D341Med (cell line): Measurements from ENCODE around the gene GLTP.
A peak's percentile ranks its signal among the peaks of the same experiment; 100 is the strongest.
"Not testable (repeated sequence)": the region's sequence is repeated elsewhere in the genome, so short reads cannot be mapped to it uniquely, and the experiment has no call there.

Source experiments
- DNase-seq: peaks from one replicate; pipeline ENCODE4 v3.0.0; 2012; ENCODE audit warnings: low spot score

Gene GLTP, protein sequence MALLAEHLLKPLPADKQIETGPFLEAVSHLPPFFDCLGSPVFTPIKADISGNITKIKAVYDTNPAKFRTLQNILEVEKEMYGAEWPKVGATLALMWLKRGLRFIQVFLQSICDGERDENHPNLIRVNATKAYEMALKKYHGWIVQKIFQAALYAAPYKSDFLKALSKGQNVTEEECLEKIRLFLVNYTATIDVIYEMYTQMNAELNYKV

DNA sequence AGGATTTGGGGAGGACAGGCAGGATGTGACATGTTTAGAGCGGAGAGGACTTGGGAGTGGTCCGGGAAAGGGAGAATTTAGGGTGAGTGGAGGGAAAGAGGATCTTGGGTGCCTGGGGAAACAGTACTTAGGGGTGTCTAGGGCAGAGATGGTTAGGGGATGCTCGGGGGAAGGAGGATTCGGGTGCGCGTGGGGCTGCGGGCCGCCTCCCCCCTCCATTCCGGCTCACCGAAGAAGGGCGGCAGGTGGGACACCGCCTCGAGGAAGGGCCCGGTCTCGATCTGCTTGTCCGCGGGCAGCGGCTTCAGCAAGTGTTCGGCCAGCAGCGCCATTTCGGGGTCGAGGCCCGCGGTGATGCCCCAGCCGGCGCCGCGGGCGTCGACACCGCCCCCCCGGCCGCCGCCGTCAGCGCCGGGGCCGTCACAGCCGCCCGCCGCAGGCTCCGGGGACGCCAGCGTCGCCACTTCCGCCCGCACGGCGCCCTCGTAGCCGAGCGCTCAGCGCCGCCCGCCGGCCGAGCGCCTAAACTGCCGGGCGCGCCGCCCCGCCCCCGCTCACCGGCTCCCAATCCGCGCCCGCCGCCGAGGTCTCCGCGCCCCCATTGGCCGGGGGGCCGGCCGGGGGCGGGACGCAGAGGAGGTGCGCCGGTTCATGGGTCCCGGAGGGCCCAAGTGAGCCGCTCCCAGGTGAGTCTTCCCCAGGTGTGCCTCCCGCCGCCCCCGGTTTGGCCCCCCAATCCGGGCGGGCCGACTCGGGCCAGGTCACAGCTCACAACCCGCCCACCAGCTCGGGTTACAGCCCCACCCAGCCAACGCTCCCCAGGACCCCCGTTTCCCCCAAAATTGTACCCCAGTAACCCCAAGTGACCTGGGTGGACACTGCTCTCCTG lies at the start of gene GLTP:
Gene GLTP (minus strand): TSS at position 499 of the 889 bp plus-strand sequence. CDS start 167 bp downstream, at position 332.
- peak; percentile 99 for DNase-seq

DNA sequence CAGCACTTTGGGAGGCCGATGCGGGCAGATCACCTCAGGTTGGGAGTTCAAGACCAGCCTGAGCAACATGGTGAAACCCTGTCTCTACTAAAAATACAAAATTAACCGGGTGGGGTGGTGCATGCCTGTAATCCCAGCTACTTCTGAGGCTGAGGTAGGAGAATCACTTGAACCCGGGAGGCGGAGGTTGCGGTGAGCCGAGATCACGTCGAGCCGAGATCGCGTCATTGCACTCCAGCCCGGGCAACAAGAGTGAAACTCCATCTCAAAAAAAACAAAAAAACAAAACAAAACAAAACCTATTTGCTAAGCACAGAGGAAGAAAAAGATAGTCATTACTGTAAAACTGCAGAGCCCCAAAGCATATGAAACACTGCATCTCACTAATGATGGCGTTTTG lies 49.0 kb upstream of the GLTP start:
- DNase-seq = not testable (repeated sequence)

DNA sequence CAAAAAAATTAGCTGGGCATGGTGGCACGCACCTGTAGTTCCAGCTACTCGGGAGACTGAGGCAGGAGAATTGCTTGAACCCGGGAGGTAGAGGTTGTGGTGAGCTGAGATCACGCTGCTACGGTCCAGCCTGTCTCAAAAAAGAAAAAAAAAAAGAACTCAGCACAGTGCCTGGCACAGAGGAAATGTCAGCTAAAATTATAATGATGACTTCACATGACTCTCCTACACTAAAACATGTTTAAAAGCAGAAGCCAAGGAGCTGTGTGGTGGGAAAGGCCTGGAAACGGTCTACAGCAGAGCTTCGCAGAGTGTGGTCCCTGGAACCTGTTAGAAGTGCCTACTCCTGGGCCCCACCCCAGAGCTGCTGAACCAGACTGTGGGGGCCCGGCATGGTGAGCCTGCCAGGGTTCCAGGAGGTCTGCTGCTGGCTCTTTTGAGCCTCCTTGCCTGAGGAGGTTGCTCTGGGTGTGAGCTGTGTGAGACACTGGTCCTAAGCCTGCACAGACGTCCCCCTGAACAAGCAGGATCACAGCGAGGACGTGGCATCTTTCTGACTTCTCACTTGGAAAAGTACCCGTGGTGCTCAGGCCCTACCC lies 47.8 kb upstream of the GLTP start:
- no peak for DNase-seq

DNA sequence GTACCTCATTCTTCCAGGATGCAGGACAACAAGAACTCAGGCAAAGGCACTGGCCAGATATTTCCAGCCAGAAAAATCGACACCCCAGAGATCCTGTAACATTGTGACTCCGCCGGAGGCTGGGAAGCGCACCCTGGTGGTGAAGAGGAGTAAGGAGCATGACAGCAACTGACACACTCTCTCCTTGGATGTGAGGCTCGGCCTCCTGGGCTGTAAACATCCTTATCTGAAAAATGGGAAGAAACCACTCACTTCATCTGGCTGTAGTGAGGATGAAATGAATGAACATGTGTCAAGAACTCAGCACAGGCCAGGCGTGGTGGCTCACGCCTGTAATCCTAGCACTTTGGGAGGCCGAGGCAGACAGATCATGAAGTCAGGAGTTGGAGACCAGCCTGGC lies 47.3 kb upstream of the GLTP start:
- DNase-seq = peak; percentile 80

DNA sequence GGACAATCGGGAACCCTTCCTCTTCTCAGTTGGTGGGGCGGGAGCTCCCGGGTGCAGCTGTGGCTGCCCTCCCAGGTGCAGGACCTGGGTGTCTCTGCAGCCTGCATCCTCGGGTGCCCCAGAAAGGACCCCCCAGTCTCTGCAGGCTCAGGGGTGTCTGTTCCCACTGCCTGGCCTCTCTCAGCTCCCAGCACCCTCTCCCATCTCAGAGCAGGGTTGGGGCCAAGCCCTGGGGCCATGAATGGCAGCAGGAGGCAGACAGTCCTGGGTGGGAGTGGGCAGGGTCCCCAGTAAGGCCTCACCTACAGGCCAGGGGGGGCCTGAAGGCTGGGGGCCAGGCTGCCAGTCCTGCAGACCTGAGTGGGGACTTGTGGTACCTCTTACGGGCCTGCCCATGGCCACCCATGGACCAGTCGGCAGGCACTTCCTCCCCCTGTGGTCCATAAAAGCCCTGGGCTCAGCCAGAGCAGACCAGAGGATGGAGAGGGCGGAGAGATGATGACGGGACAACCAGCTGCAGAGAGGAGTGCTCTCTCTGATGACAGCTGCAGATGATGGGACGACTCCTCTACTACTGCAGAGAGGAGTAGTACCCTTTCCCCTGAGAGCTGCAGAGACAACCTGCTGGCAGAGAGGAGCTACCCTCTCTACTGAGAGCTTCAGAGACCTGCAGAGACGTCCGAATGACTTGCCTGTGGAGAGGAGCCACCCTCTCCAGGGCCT lies 46.3 kb upstream of the GLTP start:
- no peak for DNase-seq

DNA sequence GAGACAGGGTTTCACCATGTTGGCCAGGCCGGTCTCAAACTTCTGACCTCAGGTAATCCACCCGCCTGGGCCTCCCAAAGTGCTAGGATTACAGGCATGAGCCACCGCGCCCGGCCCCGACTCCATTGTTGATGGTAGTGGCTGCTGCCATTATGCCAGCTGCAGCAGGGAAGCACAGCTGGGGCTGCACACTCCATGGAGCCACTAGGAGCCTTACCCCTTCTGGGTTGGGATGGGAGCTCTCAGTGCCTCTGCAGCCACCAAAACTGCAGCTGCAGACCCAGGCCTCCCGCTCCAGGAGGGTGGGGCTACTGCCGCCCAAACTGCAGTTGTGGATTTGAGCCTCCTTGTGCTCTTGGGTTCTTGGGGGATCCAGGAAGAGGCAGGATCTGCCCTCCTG lies 45.7 kb upstream of the GLTP start:
- no peak for DNase-seq

DNA sequence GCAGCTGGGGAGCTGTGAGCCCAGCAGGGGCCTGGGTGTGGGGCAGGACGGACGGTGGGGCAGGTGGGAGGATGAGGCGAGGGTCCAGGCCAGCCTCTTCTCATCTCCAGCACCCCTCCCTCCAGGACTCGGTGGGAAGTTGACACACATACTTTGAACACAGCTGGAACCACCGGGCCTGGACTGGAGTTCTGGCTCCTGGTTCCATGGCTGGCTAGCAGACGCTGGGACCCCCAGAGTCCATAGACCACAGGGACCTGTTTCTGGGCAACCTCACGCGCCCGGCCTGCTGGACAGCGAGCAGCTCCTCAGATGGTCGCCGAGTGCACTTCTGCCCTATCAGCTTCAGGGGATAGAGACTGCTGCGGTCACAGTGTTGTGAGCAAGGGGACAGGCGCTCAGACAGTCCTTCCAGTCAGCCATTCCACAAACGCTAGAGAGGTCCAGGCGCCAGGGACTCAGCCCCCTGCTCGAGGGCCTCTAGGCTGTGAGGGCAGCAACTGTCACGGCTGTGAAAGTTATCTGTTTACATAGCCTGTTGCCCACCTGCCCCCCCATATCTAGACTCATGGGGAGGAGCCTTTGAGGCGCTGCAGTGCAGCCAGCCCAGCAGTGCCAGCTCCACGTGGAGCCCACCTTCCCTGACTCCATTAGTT lies 45.0 kb upstream of the GLTP start:
- no peak for DNase-seq

DNA sequence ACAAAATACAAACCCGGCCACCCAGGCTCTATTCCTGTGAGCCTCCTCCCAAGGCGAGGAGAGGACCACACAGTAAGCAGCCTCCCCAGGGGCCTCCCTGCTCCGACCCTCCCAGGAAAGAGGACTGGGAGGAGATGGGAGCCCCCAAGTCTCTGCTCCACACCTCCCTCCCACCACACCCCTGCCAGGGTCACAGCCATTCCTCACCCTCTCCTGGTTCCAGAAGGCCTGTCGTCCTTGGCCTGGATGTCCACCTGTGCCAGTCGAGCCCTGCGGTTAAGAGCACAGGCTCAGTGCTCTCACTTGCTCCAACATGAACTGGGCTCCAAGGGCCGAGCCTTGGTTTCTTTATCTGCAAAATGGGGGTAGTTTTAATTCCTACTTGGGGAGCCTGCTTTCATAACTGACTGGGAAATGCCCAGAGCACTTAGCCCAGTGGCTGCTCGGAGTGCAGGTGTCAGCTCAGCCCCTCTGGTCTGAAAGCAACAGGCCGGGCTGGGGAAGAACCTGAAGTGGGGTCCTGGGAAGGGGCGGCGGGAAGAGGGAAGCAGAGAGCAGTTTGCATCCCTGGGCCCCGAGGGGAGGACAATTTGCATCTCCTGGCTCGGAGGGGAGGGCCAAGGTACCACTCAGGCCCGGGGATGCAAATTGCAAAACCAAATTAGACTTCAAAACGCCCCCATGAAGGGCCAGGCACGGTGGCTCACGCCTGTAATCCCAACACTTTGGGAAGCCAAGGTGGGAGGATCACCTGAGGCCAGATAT lies 43.3 kb upstream of the GLTP start:
- no peak for DNase-seq

DNA sequence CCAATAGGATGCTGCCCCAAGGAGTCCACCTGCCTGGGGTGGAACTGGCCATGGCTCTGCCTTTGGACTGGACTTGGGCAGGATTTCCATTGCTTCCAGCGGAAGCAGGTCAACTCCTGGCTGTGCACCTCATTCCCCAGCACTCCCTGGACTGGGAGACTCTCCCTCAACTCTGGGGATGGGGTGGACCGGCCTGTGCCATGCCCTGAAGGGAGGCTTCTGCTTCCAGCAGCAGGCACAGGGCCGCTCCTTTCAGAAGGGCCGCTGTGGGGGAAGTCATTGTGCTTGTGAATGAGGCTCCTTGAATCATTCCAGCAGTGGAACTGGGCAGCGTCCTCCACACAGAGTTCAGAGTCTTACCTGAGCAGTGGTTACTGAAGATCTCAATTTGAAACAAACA lies 42.7 kb upstream of the GLTP start:
- DNase-seq = no peak

DNA sequence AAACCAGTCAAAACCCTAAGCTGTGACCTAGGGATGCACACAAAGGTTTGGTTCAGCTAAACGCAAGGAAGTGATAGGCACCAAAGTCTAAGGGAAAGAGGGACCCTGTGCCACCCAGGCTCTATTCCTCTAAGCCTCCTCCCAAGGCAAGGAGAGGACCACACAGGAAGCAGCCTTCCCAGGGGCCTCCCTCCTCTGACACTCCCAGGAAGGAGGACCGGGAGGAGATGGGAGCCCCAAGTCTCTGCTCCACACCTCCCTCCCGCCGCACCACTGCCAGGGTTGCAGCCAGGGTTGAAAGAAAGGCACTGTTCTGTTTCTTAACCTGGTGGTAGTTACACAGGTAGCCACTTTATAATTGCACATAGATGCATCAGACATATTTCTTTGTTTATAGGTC lies 41.6 kb upstream of the GLTP start:
- DNase-seq = no peak

DNA sequence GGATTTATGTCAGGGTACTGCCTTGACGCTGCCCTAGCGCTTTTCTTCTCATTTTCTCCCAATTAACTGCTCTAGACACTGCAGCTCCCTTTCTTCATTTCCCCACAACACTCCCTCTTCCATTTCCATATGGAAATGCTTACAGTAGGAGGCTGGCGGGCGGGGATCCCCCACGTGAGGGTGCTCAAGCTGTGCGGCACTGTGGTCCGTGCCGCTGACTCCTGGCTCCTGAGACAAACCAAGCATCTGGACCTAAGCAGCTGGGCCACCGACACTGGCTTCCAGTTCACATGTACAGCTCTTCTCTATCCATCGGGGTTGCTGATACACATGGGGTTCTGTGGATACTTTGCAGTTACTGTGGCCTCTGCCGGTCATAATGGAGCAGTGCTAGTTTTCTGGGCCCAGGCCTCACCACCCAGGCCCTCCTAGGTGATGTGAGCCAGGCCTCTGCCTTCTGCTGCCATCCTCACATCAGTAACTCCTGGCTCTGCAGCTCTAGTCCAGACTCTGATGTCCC lies 40.0 kb upstream of the GLTP start:
- DNase-seq = no peak

DNA sequence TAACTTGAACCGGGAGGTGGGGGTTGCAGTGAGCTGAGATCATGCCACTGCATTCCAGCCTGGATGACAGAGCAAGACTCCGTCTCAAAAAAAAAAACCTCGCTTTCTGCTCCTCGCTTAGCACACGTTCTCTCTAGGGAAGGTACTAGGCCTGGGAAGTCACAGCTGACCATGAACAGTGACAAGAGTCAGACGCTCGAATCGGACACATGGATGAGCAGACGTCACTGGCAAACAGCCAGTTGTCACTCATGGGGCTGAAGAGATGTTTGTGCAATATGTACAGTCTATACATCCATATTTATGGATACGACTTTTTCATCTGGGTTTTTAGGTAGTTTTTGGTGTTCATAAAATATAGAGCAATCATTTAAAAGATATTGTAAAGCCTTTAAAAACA lies 39.1 kb upstream of the GLTP start:
- DNase-seq = no peak

DNA sequence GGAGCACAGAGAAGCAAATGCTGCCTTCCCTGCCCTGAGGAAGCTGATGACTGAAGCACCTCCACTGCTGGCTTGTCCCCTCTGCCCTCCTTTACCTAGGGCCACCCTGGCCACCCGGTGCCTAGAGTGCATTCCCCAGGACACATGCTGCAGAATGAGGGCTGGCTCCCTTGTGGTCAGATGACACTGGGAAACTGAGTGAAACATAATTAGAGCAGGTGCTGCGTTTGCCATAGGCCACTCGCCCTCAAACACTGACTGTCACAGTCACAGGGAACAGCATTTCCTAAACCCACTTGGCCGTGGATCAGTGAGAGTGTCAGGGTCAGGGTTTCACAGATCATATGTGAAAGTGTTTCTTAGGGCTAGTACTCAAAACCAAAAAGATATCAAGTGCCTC lies 35.7 kb upstream of the GLTP start:
- DNase-seq = no peak

DNA sequence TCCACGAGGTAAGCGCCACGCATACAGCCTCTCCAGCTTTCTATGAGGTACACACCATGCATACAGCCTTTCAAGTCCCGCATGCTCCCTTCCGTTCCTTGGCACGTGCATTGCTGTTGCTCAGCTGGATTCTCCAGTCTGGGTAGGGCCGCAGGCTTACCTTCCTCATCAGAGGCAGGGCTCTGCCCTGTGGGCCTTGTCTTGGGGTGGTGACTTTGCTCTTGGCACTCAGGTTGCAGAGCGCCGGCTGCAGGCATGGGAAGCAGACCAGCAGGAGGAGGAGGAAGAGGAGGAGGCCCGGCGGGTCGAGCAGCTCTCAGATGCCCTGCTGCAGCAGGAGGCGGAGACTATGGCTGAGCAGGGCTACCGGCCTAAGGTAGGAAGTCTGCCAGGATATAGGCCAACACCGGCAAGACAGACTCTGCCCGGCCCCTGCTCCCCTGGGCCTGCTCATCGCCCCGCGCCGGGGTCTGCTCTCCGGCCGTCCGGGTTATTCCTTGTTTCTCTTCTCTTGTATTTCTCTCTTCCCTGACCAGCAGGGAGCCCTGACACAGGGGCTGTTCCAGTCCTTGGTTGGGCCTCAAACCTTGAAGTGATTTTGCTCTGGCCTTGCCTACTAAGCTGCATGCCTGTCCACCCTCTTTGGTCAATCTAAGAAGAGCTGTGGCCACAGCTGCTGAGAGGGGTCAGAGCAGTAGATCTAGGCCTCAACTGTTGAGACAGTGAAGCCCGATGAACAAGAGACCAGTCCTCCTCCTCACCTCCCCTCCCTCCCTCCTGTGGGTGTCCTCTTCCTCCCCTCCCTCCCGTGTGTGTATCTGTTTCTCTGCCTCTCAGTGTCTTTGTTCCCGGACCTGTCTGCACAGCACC lies 35.1 kb upstream of the GLTP start:
- DNase-seq = no peak

DNA sequence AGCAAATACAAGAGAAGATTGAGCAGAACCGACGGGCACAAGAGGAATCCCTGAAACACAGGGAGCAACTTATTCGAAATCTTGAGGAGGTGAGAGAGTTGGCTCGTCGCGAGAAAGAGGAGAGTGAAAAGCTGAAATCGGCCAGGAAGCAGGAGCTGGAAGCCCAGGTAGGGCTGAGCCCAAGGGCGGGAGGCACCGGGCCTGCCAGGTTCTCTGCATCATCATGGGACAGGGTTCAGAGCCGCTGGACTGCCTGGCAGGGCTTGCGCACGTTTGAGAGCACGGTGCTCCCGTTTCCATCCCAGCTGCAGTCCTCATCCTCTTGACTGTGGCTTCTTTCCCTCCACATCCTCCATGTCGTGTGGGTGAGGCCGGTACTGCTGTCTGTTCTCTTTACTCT lies 34.1 kb upstream of the GLTP start:
- DNase-seq = no peak

DNA sequence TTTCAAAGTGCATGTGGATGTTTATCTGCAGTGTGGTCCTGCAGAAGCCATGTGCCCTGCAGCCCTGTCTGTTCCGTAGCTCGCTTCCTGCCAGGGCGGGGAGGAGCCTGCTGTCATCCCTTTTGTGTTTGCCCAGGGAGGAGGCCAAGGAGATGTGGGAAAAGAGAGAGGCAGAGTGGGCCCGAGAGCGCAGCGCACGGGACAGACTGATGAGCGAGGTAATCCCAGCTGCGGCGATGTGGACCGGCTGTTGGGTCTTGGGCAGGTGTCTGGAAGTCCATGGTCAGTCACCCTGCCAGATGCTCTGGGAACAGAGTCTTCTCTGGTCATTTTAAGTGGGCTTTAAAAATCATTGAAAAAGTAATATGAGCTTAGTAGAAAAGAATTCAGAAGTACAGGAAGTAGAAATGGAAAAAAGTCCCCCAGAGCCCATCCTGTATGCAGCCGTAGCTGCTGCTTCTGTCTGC lies 32.5 kb upstream of the GLTP start:
- no peak for DNase-seq

DNA sequence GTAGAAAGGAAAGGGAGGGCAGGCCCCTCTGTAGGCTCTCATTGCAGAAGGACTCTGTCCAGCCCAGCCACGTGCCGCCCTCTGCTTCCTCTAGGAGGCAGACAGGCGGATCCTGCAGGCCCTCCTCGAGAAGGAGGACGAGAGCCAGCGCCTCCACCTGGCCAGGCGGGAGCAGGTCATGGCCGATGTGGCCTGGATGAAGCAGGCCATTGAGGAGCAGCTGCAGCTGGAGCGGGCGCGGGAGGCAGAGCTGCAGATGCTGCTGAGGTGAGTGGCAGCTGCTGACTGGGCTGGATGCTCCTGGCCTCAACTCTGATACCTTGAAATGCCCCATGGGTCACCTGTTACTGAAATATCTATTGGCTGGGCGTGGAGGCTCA lies 30.6 kb upstream of the GLTP start:
- DNase-seq = peak; percentile 74

DNA sequence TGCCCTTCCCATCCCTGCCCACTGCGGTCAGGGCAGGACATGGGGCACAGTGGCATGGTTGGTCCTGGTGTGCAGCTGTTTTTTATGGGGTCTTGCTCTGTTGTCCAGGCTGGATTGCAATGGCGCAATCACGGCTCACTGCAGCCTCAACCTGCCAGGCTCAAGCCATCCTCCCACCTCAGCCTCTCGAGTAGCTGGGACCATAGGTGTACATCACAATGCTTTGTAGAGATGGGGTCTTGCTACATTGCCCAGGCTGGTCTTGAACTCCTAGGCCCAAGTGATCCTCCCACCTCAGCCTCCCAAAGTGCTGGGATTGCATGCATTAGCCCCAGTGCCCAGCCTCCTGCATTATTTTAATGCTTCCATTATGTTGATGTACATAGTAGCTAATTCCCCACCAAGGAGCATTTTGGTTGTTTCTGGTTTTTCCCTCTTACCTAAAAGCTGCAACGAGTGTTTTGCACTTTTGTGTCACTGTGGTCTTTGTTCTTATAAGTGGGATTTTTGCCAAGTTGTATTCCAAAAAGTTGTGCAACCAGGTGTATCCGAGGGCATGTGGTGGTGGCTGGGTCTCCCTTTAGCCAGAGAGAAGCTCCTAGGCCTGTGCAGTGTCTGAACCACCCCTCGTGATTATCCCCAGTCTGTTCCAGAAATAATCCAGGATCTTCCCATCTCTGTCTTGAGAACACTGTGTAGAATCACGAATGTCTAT lies 30.1 kb upstream of the GLTP start:
- no peak for DNase-seq

DNA sequence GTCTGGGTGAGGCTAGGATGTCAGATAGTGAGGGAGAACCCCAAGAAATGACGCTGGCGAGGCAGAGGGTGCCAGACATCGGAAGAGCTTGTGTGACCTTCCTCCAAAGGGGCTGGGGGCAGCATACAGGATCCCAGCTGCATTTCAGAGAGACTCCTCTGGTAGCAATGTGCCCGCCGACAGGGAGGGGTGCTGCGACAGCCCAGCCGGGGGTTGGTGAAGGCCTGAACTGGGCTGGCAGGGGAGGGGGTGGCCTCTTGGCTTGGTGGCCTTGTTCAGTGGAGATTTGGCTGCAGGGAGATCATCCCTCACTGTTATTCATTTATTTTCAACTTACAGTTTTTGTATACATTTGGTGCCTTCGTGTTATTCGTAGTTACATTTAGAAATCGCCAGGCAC lies 25.0 kb upstream of the GLTP start:
- DNase-seq = no peak
